GM18519 (cell line): Measurements from ENCODE around the gene CALHM2.
A peak's percentile ranks its signal among the peaks of the same experiment; 100 is the strongest.

Experiments used
- ATAC-seq: cut with Tn5 transposase; IDR thresholded peaks from one replicate; pipeline ENCODE4 v1.9.1; 2021; ENCODE audit warnings: mild to moderate bottlenecking, moderate library complexity; ENCODE audit not compliant: unreplicated experiment, low FRiP score

The CALHM2 gene

DNA sequence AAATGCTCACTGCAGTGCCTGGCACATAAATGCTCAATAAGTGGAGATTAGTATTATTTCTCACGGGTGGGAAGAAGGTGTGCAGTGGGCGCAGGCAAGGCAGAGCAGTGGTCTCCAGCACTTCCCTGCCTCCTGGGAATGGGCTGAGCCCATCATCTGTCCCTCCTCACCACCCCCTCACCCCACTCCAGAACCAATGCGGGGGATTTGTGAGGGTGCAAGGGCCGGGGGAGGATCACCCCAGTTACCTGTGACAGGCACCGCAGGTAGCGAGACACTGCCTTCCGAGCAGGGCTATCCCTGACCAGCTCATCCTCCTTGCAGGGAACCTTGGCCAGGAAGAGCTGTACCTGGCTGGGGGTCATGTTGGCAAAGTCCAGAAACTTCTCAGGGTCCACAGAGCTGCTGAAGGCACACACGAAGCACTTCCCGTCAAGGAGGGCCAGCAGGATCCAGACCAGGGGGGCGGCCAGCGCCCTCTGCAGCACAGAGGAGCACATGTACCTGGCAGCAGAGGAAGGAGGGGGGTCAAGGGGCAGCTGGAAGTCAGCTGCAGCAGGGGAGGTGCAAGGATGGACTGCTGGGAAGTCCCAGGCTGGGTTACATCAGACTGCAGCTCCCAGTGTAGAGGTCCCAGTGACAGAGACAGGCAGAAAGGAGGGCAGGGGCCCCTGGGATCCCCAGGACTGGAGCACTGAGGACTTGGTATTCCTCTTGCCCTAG is 24.0 kb upstream of the CALHM2 start:
- ATAC-seq, result no peak

DNA sequence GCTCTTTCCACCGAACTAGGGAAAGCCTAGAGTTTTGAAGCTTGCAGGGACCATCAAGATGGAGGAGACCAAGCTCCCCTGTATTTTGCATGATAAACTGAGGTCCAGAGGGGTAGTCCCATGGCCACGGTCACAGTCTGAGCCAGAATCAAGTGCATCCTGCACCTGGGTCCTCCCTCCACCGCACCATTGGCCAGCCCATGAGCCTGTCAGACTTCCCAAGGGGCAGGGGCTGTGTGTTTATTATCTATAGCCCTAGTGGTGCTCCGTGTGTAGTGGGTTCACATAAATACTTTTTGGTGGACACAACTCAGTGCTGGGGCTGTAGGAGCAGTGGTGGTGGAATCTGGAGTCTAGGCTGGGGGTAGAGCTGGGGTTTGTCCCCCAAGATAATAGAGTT is 23.3 kb upstream of the CALHM2 start:
- no peak for ATAC-seq

DNA sequence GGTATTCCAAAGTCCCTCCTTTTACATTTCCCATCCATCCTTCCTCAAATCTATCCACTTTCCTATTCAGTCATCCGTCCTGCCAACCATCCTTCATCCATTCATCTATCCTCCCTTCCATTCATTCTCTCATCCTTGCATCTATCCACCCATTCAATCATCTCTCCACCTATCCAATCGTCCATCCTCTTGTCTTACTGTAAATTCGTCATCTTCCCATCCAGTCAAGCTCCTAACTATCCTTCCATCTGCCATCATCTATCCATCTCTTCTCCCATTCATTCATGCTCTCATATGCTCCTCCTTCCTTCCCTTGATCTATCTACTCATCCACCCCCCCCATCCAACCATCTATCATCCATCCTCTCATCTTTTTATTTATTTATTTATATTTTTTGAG is 21.9 kb upstream of the CALHM2 start:
- no peak for ATAC-seq

DNA sequence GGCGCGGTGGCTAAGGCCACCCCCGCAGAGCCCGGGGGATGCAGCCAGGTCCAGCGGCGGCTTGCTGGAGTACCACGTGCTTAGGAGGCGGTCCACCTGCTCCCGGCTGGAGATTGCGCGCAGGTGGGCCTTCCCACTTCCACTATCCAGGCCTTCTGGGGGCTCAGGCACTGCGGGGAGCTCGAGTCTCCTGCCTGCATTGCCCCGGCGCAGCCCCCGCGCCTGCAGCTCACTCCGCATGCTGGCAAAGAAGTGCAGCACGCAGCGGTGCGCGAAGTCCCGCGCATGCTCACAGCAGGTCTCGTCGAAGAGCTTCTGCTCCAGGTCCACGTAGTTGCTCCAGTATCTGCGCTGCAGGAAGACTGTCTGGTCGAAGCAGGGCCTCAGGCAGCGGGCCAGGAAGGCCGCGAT is 21.1 kb upstream of the CALHM2 start:
- no peak for ATAC-seq

DNA sequence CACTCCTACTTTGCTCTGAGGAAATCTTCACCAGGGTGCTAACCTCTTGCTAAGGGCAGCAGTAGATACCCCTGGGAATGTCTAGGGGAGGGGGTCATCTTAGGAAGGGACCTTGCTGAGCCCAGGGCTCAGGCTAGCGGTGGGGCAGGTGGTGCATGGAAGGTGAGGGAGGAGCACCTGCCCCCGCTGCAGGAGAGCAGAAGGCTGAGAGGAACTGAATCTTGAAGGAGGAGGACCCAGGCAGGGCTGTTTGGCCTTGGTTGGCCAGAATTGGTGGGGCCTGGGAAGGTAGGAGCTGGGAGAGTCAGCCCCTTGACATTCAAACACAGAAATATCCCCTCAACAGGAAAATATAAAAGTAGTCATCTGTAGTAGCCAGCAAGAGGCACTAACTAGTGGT is 19.8 kb upstream of the CALHM2 start:
- no peak for ATAC-seq

DNA sequence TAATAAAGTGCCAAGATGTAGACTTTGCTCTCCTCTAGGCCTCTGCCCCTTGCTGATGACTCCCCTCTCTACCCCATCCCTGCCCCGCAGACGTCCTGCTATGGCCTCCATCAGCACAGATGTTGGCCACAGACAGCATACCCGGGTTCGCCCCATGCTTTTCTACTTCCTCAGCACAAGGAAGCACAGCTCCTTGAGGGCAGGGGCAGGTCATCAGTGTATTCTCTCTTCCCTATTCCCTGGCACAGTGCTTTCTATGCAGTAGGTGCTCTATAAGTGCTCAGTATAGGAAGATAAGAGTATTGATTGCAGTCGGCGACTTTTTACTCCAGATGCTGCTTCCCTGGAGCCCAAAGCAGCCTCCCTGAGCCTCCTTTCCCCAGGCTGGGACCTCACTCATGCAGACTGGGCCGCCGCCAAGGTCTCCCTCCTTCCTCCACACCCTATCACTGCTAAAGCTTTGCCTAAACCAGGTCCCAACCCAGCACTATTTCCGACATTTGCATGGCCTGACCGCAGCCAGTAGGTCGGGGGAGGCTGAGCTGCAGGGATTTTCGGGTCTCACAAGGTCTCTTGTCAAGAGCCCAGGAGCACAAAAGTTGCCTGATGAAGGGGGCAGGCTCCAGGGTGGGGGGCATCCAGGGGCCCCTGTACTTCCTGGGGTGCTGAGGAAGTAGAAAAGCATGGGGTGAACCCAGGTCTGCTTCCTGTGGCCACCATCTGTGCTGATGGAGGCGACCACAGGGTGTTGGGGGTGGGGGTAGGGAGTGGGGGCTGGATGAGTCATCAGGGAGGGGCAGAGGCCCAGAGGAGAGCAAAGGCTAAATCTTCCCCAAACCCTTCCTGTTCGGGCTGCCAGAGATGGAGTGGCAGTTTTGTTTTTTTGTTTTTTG is 18.8 kb upstream of the CALHM2 start:
- peak; percentile 58 for ATAC-seq

DNA sequence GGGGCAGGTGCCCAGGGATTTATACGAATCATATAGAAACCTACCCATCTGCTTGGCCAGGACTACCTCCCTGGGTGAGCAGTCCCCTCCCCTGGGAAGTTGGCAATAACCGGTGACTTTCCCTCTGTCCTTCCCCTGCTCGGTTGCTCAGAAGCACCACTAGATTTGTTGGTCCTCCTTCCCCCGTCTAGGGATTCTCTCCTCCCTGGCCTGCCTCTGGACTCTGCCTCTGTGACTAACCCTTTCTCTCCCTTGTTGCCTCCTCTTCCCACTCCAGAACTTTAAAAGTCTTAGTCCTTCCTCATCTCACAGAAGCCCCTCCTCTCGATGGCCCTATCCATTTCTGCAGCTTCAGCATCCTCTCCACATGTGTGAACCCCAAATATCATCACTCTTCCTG is 17.0 kb upstream of the CALHM2 start:
- no peak for ATAC-seq

DNA sequence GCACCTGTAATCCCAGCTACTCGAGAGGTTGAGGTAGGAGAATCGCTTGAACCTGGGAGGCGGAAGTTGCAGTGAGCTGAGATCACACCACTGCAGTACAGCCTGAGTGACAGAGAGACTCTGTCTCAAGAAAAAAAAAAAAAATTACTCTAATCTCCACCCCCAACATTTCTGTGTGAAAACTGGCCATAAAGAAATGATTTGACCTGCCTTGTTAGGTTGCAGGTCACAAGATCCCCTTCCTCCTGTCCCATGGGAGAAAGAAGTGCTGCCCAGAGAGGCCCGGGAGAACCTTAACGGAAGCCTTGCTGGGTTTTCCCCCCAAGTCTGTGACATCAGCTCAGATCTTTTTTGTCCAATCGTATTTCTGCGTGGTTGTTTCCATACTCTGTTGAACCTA is 15.2 kb upstream of the CALHM2 start:
- ATAC-seq, result no peak

DNA sequence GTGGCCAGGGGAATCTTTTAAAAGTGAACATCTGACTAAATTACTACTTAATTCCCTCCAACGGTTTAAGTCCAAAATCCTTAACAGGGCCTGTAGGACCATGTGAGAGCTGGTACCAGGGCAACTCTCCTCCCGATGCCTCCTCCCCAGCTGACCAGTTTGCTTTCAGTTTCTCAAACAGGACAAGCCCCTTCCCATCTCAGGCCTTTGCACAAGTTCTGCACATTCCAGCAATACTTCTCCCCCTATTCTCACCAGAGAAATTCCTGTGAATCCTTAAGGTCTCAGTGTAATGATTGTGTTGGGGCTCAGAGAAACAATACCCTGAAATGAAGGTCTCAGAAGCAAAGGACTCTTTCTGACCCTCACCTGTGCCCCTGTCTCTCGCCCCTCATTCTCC is 14.6 kb upstream of the CALHM2 start:
- no peak for ATAC-seq

DNA sequence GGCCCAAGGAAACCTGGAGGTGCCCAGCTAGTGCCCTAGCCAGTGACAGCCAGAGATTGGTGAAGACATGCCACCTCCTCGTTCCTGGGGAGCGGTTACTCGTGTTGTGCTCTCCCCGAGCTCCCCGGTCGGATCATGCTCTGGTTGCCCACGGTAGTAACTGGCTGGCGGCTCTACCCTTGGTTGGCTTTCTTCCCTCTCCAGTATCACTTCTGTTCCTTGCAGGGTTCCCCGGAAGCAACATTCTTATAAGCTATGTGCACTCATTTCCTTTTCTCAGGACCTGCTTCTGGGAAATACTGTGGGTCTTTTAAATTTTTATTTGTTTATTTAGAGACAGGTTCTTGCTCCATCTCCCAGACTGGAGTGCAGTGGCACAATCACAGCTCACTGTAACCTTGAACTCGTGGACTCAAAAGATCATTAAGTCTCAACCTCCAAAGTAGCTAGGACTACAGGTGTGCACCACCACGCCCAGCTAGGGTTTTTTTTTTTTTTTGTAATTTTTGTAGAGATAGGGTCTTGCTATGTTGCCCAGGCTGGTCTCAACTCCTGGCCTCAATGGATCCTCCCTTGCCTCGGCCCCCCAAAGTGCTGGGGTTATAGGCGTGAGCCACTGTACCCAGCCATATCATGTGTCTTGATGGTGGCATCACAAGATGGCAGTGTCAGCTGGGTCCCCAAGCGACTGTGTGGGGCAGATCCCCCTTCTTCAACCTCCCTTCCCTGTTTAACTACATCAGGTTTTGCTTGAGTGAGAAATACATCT is 13.4 kb upstream of the CALHM2 start:
- ATAC-seq, result no peak

DNA sequence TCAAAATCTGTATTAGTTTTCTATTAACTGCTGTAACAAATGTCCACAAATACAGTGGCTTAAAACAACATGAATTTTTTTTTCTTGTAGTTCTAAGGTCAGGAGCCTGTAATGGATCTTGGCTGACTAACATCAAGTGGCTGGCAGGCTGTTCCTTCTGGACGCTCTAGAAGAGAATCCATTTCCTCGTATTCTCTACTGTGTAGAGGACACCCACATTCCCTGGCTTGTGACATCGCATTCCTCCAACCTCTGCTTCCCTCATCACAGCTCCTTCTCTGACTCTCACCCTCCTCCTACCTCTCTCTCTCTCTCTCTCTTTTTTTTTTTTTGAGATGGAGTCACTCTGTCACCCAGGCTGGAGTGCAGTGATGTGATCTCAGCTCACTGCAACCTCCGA is 11.3 kb upstream of the CALHM2 start:
- no peak for ATAC-seq

DNA sequence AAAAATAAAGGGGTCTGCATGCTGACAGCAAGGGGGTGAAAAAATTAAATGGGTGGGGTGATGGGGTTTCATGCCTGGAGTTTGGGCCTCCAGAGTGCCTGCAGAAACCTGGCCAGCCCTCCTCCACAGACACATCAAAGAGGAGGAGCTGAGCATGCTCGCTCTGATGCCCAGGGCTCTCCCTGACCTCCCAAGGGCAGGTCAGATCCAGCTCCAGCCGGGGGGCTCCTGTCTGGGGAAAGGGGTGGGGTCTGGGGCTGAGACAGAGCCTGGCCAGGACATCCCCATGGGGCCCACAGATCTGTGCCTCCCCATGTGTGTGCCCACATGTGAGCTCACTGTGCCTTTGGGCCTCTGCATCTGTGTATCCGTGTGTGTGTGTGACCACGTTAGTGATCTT is 7.4 kb upstream of the CALHM2 start:
- no peak for ATAC-seq

DNA sequence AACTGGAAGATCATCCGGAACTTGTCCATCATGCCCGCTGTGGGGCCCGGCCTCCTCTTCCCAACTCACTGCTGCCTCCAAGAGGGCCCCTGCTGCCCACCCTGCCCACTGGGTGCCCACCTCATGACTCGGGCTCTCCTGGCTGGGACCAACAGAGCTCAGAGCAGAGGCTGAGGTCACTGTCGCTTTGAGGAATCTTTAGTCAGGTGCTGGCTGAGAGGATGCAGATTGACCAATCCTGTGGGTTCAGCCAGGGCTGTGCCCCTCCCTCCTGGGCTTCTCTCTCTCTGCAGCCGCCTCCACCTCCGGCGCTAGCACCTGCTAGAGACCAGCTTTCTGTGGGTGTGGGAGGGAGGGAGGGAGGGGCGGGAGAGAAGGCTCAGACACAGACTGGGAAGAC is 6.5 kb upstream of the CALHM2 start, which contains the start of gene CALHM1:
Gene CALHM1 (minus strand): TSS at position 181 of the 400 bp plus-strand sequence. CDS start 149 bp downstream, at position 32.
- ATAC-seq, result peak; percentile 73

DNA sequence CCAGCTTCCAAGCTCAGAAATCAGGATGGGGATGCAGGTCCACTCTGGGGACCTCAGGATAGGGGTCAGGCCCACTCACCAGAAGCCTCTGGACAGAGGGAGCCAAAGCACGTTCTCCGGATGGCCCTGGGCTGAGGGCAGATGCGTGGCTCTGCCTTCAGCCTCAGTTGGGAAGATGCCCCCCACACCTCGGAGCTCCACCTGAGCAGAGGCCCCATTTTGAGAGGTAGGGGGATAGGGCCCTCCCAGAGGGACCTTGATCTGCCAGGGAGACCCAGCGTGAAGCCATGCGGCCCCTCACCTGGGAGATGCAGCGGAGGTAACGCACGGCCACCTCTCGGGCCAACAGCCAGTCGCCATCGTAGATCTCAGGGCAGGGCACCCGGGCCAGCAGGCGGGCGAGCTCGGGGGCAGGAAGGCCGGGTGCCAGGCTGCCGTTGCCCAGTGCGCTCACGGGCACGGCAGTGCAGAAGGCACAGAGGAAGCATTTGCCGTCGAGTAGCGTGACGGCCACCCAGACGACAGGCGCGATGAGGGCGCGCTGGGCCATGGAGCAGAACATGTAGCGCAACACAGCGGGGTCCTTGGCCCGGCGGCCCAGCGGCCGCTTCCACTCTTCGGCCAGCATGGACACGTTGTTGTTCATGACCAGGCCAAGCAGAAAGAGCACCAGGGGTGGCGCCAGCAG is 5.9 kb upstream of the CALHM2 start:
- no peak for ATAC-seq

DNA sequence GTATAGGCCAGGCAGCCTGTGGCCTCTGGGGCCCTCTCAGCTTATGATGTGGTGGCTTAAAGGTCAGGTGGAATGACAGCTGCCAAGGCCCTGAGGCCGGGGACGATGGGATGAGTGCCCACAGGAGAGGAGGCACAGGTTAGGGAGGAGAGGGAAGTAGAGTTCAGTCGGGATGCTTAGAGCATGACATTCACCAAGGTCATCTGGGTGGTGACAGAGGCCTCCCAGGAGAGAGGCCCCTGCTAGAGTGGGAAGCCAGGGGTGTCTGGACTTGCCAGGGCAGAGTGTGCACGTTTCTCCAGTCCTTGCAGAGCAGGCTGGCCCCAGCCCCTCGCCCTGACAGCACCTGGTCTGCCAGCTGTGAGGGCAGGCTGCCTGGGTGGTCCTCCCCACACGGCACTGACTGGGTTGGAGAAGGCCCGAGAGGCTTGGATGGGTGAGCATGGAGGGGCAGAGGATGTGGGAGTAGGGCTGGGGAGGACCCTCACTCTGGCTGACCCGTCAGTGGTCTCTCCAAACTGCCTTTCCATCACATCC is 5.1 kb upstream of the CALHM2 start:
- ATAC-seq, result no peak

DNA sequence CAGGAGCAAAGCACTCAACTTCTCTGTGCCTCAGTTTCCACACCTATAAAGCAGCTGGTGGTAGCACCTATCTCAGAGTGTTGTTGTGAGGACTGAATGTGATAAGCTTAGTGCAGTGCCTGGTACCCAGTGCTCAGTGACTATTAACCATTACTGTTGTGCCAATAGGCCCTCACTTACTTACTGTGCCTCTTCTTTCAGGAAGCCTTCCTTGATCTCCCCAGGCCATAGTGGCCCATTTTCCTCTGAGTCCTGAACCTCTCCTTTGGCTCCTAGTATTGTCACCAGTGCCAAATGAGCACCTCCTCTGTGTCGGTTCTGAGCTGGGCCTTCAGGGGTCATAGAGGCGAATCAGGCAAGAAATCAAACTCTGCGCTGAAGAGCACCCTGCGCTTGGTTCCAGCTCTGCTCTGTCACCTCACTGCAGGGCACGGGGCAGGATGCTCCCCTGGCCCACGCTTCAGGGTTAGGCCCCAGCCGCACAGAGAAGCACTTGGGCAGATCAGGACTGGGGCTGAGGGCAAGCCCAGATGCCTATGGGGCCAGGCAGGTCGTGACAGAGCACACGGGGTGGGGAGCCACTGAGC is 4.0 kb upstream of the CALHM2 start:
- ATAC-seq, result no peak

DNA sequence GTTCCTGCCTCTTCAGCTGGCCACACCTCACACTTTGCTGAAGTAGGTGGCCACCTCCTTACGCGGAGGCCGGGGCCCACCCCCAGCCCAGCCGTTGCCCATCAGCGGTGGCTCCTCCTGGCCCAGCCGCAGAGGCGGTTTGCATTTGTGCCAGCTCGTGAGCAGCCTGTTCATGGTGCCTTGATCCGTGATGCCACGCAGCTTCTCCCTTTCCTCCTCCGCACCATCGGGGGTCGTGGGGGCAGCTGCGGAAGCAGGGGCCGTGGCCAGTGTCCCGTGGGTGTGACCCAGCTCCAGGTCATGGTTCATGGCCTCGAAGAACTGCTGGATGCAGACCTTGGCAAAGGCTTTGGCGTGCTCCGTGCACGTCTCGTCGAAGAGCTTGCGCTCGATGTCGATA is 3.1 kb upstream of the CALHM2 start:
- ATAC-seq, result no peak

DNA sequence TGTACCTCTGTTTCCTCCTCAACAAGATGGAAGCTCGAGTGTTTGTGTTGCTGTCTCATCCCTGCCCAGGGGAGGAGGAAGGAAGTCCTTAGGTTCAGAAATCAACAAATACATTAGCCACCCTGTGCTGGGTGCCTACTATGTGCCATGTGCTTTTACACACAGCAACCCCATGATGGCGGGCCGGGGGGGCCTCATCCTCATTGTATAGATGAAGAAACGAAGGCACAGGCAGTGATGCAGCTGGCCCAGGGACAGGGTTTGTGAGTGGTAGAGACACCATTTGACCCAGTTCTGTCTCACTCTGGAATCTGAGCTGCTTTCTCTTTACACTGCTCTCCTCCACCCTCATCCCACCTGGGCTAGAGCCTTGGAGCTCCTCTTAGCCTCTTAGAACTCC is 1.9 kb upstream of the CALHM2 start:
- ATAC-seq, result no peak

DNA sequence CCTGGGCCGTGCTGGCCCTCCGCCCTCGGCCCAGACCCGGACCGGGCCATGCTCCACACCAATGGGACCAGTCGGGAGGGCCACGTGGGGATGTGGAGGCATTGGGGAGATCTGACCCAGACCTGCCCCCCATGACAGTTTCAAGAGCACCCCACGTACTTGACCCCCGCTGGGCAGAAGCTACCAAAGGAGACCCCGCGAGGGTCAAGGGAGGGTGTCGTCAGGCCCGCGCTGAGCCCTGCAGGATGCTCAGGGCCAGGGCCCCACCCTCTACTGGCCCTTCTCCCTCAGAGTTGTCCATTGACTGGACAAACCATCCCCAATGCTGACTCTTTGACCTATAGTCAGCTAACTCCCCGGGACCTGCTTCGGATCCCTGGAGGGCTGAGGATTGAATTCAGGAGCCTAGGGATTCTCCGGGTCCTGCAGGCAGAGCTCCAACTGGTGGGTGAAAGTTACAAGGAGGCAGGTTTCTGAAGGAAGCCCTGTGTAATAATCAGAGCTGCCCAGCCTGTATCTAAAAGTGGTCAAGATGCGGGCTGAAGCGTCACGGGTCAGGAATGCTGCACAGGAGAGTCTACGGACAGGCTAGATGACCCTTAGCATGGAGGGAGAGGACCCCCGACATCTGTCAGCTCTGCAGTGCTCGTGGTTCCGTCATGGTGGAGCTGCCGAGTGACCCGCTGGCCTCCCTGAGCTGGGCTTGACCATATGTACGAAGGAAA is 498 bp upstream of the CALHM2 start:
- ATAC-seq, result no peak
